NCI-H1436 treated with DMSO at 0.1 percent for 48 hours (cell line): ENCODE results near the gene TCERG1.
"Not testable (repeated sequence)": the region's sequence is repeated elsewhere in the genome, so short reads cannot be mapped to it uniquely, and the experiment has no call there.

Experiments used
- DNase-seq: peaks from one replicate; lab custom pipeline; 2025; lab: John Stamatoyannopoulos, UW

TCERG1 gene

GRCh38 chr5:146521403-146522106, 74.4 kb downstream of the TCERG1 start:
- DNase-seq = no peak

- DNase-seq = no peak
Measured at GRCh38 chr5:146523698-146524097, 76.6 kb downstream of the TCERG1 start.

DNA sequence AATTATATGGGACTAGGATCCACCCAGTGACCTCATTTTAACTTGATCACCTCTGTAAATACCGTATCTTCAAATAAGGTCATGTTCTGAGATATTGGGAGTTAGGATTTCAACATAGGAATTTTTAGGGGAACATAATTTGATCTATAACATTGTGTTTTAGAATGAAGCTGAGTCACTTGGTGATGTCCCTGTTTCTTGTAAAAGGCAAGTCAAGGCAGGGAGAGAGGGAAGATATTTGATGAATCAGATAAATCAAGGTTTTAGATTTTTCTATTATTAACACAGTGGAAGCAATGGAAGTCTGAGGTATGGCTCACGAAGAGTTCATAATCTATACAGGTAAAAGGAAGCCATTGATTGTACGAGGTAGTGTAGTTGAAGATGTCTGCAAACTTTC, 80.7 kb downstream of the TCERG1 start:
- DNase-seq = no peak

- DNase-seq = no peak
Measured at GRCh38 chr5:146528236-146528635, 81.1 kb downstream of the TCERG1 start.

GRCh38 chr5:146529984-146530383, 82.9 kb downstream of the TCERG1 start:
- DNase-seq = no peak

DNA sequence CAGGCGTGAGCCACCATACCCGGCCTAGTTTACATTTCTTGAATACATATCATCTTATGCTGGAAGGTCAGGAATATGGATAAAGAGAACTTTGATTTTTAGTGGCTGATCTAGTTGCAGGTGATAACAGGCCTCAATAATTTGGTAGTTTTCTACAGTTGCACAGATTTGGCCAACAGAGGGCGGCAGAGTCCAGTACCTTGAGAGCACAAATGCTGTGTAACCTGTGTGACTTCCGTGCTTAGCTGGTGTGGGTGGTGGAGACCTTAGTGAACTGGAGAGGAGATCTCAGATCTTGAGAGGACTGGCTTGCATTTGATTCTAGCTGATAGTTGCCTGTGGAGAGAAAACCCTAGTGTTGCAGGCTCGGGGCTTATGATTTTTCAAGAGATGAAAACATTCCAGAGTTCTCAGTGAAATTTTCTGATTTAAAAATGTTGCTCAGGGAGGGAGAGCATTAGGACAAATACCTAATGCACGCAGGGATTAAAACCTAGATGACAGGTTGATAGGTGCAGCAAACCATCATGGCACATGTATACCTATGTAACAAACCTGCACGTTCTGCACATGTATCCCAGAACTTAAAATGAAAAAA, 86.2 kb downstream of the TCERG1 start:
- no peak for DNase-seq

DNA sequence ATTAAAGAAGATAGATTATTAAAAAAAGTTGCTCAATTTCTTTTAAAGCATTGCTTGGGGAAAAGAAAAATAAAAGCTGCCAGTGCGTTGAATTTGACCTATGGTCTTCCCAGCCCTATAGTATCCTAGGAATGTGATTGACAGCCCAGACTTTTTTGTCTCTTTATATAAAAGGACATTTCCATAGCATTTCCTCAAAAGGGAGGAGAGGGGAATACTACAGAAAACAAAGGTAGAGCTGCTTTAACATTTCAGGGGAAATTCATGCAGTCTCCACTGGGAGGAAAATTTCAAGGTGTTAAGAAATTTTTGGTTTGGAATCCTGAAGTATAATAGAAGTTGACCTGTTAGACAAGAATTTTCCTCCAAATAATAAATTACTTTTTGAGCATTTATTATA, 86.7 kb downstream of the TCERG1 start:
- DNase-seq = no peak

GRCh38 chr5:146538432-146538831, 91.3 kb downstream of the TCERG1 start:
- no peak for DNase-seq

- no peak for DNase-seq
Measured at GRCh38 chr5:146539973-146540372, 92.8 kb downstream of the TCERG1 start.

DNA sequence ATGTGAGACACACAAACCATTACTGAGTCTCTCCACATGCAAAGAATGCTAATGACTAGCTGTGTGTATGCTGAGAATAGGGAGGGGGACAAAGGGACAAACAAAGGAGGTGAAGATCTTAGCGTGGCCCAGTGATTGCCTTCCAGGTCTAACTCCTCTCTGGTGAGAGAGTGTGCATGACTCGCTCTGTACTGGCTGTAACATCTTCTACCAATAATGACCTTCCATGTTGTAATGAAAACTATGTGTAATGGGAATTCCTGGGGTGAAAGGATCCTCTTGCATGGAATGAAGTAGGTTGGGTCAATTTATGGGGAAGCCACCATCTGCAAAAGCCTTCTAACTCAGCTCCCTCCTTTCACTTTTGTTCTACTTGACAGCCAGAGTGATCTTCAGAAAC, 93.3 kb downstream of the TCERG1 start:
- DNase-seq = no peak

DNA sequence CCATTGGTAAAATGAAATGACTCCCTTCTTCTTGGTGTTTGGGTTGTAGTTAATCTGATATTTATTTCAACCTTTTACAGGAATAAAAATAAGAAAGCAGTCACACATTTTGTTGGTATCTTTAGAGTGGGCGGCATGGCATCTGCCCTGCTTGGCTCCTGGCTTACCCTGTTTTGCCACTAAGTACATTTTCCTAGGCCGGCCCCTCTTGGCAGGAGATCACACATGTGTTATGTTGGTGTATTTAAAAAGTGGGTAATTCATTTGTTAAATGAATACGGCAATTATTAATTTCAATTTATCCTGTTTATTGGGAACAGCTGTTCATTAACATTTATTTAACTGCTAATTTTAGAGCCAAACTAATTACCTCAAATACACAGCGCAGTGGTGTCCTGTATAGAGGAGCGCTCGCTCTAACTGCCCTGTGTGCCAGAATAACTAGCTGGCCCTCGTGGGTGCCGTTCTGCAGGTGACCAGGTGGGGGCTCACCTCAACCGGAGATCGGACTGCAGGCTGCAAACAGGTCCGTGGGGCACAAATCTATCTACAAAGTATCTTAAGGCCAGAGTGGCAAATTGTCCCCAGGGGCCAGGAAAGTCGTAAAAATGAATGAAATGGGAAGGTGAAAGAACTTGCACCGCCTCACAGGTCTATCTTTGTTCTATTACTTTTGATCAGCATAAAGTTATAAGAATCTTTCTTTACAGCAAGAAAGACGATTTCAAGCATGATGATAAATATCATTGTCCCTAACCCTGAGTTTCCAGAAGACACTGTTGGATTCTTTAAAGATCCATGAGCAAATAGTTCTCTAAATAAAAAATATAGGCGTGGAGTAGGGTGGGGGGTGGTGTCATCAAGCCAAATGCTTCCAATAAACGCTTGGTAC, 95.1 kb downstream of the TCERG1 start:
- peak; percentile 32 for DNase-seq

- DNase-seq = no peak
Measured at GRCh38 chr5:146544232-146544631, 97.1 kb downstream of the TCERG1 start.

GRCh38 chr5:146548781-146549449, 101.8 kb downstream of the TCERG1 start:
- no peak for DNase-seq

DNA sequence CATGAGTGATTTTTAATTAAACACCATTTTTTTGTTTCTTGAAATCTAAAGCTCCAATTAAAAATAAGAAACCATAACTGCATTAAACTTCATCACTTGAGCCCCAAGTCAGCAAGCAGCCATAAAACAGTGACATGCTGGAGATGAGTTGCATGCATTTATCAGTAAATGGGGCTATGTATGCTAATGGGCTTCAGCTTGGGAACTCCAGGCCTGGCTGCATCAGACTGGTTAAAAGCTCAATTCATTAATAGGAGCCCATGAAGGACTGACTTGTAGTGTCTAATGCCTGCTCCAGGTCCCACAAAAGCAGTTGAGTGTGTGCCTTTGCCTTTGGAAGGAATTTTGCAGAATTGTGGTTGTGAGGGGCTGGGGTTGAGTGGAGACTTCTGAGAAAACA, 102.5 kb downstream of the TCERG1 start:
- no peak for DNase-seq

- no peak for DNase-seq
Measured at GRCh38 chr5:146553446-146553845, 106.3 kb downstream of the TCERG1 start.

GRCh38 chr5:146556884-146557283, 109.8 kb downstream of the TCERG1 start:
- not testable (repeated sequence) for DNase-seq

- no peak for DNase-seq
Measured at GRCh38 chr5:146560205-146560812, 113.2 kb downstream of the TCERG1 start.
